WTC11 (cell line): ENCODE results near the gene GALNT17. TPM values are rescaled to one million over a fixed set of nuclear protein-coding genes. Genes with fewer than 3 reads are reported as not detected.
A peak's percentile ranks its signal among the peaks of the same experiment; 100 is the strongest.

Experiments used
- ATAC-seq: fragments of 200-7000 bp; cut with Tn5 transposase; 2 replicates; pipeline ENCODE4 v1.10.0; 2021; ENCODE audit warnings: mild to moderate bottlenecking, moderate library complexity
- CTCF ChIA-PET: fragments of 300-600 bp; sonication (Branson Sonifier 250); formaldehyde crosslinking; loops from one replicate; lab custom pipeline; 2021; ENCODE audit warnings: antibody characterized with exemption; lab: Charles Lee
- POLR2A ChIA-PET: fragments of 350-600 bp; sonication (Branson Sonifier 250); formaldehyde crosslinking; loops from one replicate; lab custom pipeline; 2021; ENCODE audit warnings: antibody characterized with exemption; lab: Charles Lee
- DNase-seq: peaks from one replicate; pipeline ENCODE4 v3.0.0; 2021; ENCODE audit warnings: low spot score
- H3K27ac Mint-ChIP-seq: 2 replicates; pipeline ENCODE4 v1.8.0; 2021; ENCODE audit warnings: mixed read lengths
- H3K27me3 Mint-ChIP-seq: 2 replicates; pipeline ENCODE4 v1.8.0; 2021; ENCODE audit warnings: low read depth, mild to moderate bottlenecking, moderate library complexity, mixed read lengths
- H3K36me3 Mint-ChIP-seq: 2 replicates; pipeline ENCODE4 v1.8.0; 2021; ENCODE audit warnings: mixed read lengths
- H3K4me1 Mint-ChIP-seq: 2 replicates; pipeline ENCODE4 v1.8.0; 2022; ENCODE audit warnings: mixed read lengths
- H3K4me3 Mint-ChIP-seq: 2 replicates; pipeline ENCODE4 v1.8.0; 2021; ENCODE audit warnings: mild to moderate bottlenecking, moderate library complexity, mixed read lengths
- H3K9me3 Mint-ChIP-seq: 2 replicates; pipeline ENCODE4 v1.8.0; 2021; ENCODE audit warnings: mixed read lengths
- CREB1 ChIP-seq: sonication (generic); formaldehyde crosslinking; IDR thresholded peaks from 2 replicates; pipeline ENCODE4 v1.8.0; 2023; ENCODE audit warnings: mild to moderate bottlenecking, missing genetic modification reagents
- EMX1 ChIP-seq: fragments of 250-450 bp; sonication (Bioruptor Pico); IDR thresholded peaks from 2 replicates; pipeline ENCODE4 v1.8.0; 2021; ENCODE audit warnings: mild to moderate bottlenecking
- IRF2 ChIP-seq: sonication (generic); formaldehyde crosslinking; IDR thresholded peaks from 2 replicates; pipeline ENCODE4 v1.8.0; 2022; ENCODE audit warnings: low read depth, missing genetic modification reagents, borderline replicate concordance
- MLX ChIP-seq: sonication (generic); formaldehyde crosslinking; IDR thresholded peaks from 2 replicates; pipeline ENCODE4 v1.8.1; 2023; ENCODE audit warnings: mild to moderate bottlenecking, missing genetic modification reagents, moderate library complexity
- MXD4 ChIP-seq: fragments of 250-450 bp; sonication (Bioruptor Pico); IDR thresholded peaks from 2 replicates; pipeline ENCODE4 v1.8.0; 2021; ENCODE audit warnings: mild to moderate bottlenecking, moderate library complexity, borderline replicate concordance
- NFE2L1 ChIP-seq: sonication (generic); formaldehyde crosslinking; IDR thresholded peaks from 2 replicates; pipeline ENCODE4 v1.8.1; 2023; ENCODE audit warnings: missing genetic modification reagents
- NR2C2 ChIP-seq: sonication (generic); formaldehyde crosslinking; IDR thresholded peaks from 2 replicates; pipeline ENCODE4 v1.8.0; 2022; ENCODE audit warnings: mild to moderate bottlenecking, missing genetic modification reagents
- PRRX2 ChIP-seq: fragments of 250-450 bp; sonication (Bioruptor Pico); IDR thresholded peaks from 2 replicates; pipeline ENCODE4 v1.8.0; 2021; ENCODE audit warnings: mild to moderate bottlenecking
- TEAD1 ChIP-seq: sonication (generic); formaldehyde crosslinking; IDR thresholded peaks from 2 replicates; pipeline ENCODE4 v1.8.0; 2022; ENCODE audit warnings: mild to moderate bottlenecking, missing genetic modification reagents
- TEAD4 ChIP-seq: sonication (generic); formaldehyde crosslinking; IDR thresholded peaks from 2 replicates; pipeline ENCODE4 v1.8.0; 2022; ENCODE audit warnings: mild to moderate bottlenecking, missing genetic modification reagents
- ZNF425 ChIP-seq: fragments of 250-450 bp; sonication (Bioruptor Pico); conservative IDR thresholded peaks from 2 replicates; pipeline ENCODE4 v1.9.0; 2021; ENCODE audit warnings: mild to moderate bottlenecking
- total RNA-seq: library from RNA; stranded (reverse); gene quantifications from 3 replicates; pipeline ENCODE4 v1.2.3, GENCODE V29; 2021
- TF ChIP-seq, protein P1 (sequence below): sonication (generic); formaldehyde crosslinking; IDR thresholded peaks from 2 replicates; pipeline ENCODE4 v1.8.1; 2023; ENCODE audit warnings: mild to moderate bottlenecking, missing genetic modification reagents, moderate library complexity
- TF ChIP-seq, protein P2 (sequence below): fragments of 250-450 bp; sonication (Bioruptor Pico); IDR thresholded peaks from 2 replicates; pipeline ENCODE4 v1.9.0; 2021; ENCODE audit warnings: mild to moderate bottlenecking
- TF ChIP-seq, protein P3 (sequence below): sonication (generic); formaldehyde crosslinking; IDR thresholded peaks from 2 replicates; pipeline ENCODE4 v1.8.0; 2022; ENCODE audit warnings: mild to moderate bottlenecking, missing genetic modification reagents
- TF ChIP-seq, protein P4 (sequence below): fragments of 250-450 bp; sonication (Bioruptor Pico); IDR thresholded peaks from 2 replicates; pipeline ENCODE4 v1.9.0; 2021; ENCODE audit warnings: moderate library complexity, mild to moderate bottlenecking, inconsistent platforms, borderline replicate concordance

GALNT17 gene
- total RNA-seq, 1 experiment from 2014 or later: 61.1 TPM

DNA sequence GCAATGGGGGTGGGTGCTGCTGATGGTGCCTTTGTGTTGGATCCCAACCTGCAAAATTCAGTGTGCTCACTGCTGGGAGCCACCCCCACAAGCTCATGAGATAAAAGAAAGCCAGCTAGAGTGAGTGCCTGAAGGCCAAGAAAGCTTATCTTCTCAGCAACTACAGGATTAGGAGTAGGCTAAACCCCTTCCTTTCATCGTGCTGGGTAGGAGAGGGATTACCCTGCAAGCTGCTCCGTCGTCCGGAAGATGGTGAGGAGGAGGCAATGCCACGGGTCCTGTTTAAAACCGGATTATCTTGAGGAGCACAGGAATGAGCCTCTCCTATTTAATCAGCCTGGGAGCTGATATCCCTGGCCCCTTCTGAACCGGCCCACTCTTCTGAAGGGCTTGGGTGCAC is 258.0 kb downstream of the GALNT17 start:
- ATAC-seq (no peak), DNase-seq (no peak)
- CTCF ChIA-PET: no interaction called here
- Mint-ChIP-seq H3K27ac (no peak overlapping the region), H3K4me3 (no peak overlapping the region), H3K36me3 (peaks cover 41% of the 10 kb centered on the region), H3K27me3 (no peaks in the 10 kb centered on the region), H3K4me1 (peaks cover 37% of the 10 kb centered on the region), H3K9me3 (peaks cover 4% of the 10 kb centered on the region)
- POLR2A ChIA-PET: no interaction called here
- TF ChIP-seq EMX1 (CRISPR knock-in tag) (no peak), PRRX2 (CRISPR knock-in tag) (no peak), CREB1 (no peak), TEAD1 (no peak)
- TF ChIP-seq, protein P1, sequence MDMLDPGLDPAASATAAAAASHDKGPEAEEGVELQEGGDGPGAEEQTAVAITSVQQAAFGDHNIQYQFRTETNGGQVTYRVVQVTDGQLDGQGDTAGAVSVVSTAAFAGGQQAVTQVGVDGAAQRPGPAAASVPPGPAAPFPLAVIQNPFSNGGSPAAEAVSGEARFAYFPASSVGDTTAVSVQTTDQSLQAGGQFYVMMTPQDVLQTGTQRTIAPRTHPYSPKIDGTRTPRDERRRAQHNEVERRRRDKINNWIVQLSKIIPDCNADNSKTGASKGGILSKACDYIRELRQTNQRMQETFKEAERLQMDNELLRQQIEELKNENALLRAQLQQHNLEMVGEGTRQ (CRISPR knock-in tag): no peak

DNA sequence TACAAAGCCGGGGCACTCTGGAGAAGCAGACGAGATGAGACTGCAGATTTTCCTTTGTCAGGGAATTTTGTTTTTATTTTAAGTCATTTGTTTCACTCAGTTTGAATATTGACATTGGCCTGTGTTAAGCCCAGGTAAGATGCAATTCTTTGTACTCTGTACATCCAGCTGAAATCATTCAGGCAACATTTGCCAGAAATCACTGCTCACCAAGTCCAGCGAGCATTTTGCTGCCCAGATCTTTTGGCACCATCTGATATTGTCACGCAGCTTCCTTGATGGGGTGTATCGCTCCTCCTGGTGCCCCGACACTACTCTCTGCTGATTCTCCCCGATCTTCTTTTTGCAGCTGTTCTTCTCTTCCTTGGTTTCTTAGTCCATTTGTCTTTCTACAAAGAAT is 261.7 kb downstream of the GALNT17 start:
- H3K27ac Mint-ChIP-seq: peak overlapping the region; percentile 38
- H3K4me3 Mint-ChIP-seq: no peak overlapping the region
- peaks cover 58% of the 10 kb centered on the region for H3K36me3 Mint-ChIP-seq
- peaks cover 32% of the 10 kb centered on the region for H3K9me3 Mint-ChIP-seq
- ATAC-seq (no peak), DNase-seq (no peak)
- H3K4me1 Mint-ChIP-seq: peaks cover 20% of the 10 kb centered on the region
- POLR2A ChIA-PET: no interaction called here
- no peak for TF ChIP-seq IRF2 (CRISPR knock-in tag)
- TF ChIP-seq NR2C2 (CRISPR knock-in tag): no peak
- H3K27me3 Mint-ChIP-seq: no peaks in the 10 kb centered on the region
- CTCF ChIA-PET: no interaction called here

- H3K36me3 Mint-ChIP-seq: peaks cover 53% of the 10 kb centered on the region
- TF ChIP-seq, protein P2, sequence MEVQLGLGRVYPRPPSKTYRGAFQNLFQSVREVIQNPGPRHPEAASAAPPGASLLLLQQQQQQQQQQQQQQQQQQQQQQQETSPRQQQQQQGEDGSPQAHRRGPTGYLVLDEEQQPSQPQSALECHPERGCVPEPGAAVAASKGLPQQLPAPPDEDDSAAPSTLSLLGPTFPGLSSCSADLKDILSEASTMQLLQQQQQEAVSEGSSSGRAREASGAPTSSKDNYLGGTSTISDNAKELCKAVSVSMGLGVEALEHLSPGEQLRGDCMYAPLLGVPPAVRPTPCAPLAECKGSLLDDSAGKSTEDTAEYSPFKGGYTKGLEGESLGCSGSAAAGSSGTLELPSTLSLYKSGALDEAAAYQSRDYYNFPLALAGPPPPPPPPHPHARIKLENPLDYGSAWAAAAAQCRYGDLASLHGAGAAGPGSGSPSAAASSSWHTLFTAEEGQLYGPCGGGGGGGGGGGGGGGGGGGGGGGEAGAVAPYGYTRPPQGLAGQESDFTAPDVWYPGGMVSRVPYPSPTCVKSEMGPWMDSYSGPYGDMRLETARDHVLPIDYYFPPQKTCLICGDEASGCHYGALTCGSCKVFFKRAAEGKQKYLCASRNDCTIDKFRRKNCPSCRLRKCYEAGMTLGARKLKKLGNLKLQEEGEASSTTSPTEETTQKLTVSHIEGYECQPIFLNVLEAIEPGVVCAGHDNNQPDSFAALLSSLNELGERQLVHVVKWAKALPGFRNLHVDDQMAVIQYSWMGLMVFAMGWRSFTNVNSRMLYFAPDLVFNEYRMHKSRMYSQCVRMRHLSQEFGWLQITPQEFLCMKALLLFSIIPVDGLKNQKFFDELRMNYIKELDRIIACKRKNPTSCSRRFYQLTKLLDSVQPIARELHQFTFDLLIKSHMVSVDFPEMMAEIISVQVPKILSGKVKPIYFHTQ (CRISPR knock-in tag): no peak
- no peak for TF ChIP-seq CREB1
- no peak for TF ChIP-seq MXD4
- TF ChIP-seq PRRX2 (CRISPR knock-in tag): no peak
- TF ChIP-seq, protein P3, sequence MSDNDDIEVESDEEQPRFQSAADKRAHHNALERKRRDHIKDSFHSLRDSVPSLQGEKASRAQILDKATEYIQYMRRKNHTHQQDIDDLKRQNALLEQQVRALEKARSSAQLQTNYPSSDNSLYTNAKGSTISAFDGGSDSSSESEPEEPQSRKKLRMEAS (CRISPR knock-in tag): no peak
- TF ChIP-seq TEAD1: no peak
- no peak for TF ChIP-seq TEAD4 (CRISPR knock-in tag)
- peak overlapping the region; percentile 16; the same call in 1 of the 2 replicates for H3K27ac Mint-ChIP-seq
- DNase-seq (no peak), ATAC-seq (no peak)
- no peaks in the 10 kb centered on the region for H3K27me3 Mint-ChIP-seq
- POLR2A ChIA-PET: interaction anchor here (0.6 kb wide), 1 partner anchor 195 kb away, joined by 5 read pairs; no protein-coding TSS in a partner anchor
- H3K4me3 Mint-ChIP-seq: no peak overlapping the region
- peaks cover 34% of the 10 kb centered on the region for H3K4me1 Mint-ChIP-seq
- H3K9me3 Mint-ChIP-seq: peaks cover 38% of the 10 kb centered on the region
- CTCF ChIA-PET: interaction anchor here (1.0 kb wide), 1 partner anchor 336 kb away, joined by 3 read pairs; no protein-coding TSS in a partner anchor
Observed at GRCh38 chr7:71402684-71403083, 270.7 kb downstream of the GALNT17 start.

DNA sequence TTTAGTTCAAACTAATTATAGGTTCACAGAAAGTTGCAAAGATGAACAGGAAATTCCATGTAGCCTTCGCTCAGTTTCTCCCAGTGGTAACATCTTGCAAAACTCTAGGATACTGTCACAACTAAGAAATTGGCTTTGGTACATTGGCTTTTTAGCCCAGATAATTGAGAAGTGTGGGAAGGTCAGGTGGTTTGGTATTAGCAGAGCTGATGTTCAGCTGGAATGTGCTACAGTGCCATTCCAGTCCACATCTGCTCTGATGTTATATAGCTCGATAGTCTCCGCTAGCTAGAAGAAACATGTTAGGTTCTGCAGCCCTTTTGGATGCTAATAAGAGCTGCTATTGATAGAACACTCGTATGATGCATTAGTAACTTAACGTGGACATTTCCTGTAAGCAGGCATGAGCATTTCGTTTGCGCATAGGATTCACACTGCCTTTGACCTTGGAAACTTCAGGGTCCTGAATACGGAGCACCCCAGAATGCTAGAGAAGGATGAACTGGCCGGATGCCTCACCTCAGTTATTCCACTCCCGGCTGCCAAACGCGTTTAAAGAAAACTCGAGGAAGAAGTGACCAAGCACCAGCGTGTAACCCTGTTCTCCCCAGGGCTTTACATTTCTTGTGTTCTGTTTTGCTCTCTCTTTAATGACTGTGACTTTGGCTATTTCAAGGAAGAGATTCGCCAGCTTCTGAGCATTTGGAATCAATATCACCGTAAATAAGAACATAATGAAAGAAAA is 271.4 kb downstream of the GALNT17 start:
- H3K27me3 Mint-ChIP-seq: no peaks in the 10 kb centered on the region
- peak overlapping the region; percentile 13; the same call in 1 of the 2 replicates for H3K27ac Mint-ChIP-seq
- no peak overlapping the region for H3K4me3 Mint-ChIP-seq
- peaks cover 34% of the 10 kb centered on the region for H3K4me1 Mint-ChIP-seq
- H3K9me3 Mint-ChIP-seq: peaks cover 34% of the 10 kb centered on the region
- ChIA-PET CTCF (interaction anchor here (0.5 to 1.0 kb wide), 2 partner anchors 19 to 336 kb away, joined by 3 to 4 read pairs; no protein-coding TSS in a partner anchor), POLR2A (interaction anchor here (0.6 to 1.0 kb wide), 2 partner anchors 12 to 196 kb away, joined by 3 to 5 read pairs; no protein-coding TSS in a partner anchor)
- TF ChIP-seq, protein P4, sequence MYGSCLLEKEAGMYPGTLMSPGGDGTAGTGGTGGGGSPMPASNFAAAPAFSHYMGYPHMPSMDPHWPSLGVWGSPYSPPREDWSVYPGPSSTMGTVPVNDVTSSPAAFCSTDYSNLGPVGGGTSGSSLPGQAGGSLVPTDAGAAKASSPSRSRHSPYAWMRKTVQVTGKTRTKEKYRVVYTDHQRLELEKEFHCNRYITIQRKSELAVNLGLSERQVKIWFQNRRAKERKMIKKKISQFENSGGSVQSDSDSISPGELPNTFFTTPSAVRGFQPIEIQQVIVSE (CRISPR knock-in tag): no peak
- TF ChIP-seq ZNF425 (CRISPR knock-in tag): no peak
- TF ChIP-seq IRF2 (CRISPR knock-in tag): no peak
- no peak for TF ChIP-seq MLX (CRISPR knock-in tag)
- no peak for TF ChIP-seq NFE2L1 (CRISPR knock-in tag)
- DNase-seq (no peak), ATAC-seq (no peak)
- peaks cover 51% of the 10 kb centered on the region for H3K36me3 Mint-ChIP-seq
